SIG-M5 (cell line): ENCODE results near the gene THBS1.

Experiments
- DNase-seq: peaks from one replicate; lab custom pipeline; 2025; lab: John Stamatoyannopoulos, UW

The THBS1 gene

GRCh38 chr15:39580485-39581241, at the start of gene THBS1:
Gene THBS1 (plus strand): TSS chr15:39581079. CDS start chr15:39581858, 779 bp downstream.
- DNase-seq: no peak

GRCh38 chr15:39534996-39535395, 45.9 kb upstream of the THBS1 start:
- no peak for DNase-seq

GRCh38 chr15:39535466-39535865, 45.4 kb upstream of the THBS1 start:
- DNase-seq: no peak

- no peak for DNase-seq
Observed at GRCh38 chr15:39538936-39539335, 41.9 kb upstream of the THBS1 start.

- no peak for DNase-seq
Observed at GRCh38 chr15:39539466-39539865, 41.4 kb upstream of the THBS1 start.

- DNase-seq: no peak
Observed at GRCh38 chr15:39539973-39540558, 40.8 kb upstream of the THBS1 start.

GRCh38 chr15:39542385-39543065, 38.4 kb upstream of the THBS1 start:
- no peak for DNase-seq

GRCh38 chr15:39543651-39544050, 37.2 kb upstream of the THBS1 start:
- no peak for DNase-seq

GRCh38 chr15:39546842-39547241, 34.0 kb upstream of the THBS1 start:
- no peak for DNase-seq

- DNase-seq: no peak
Observed at GRCh38 chr15:39548561-39548960, 32.3 kb upstream of the THBS1 start.

GRCh38 chr15:39549912-39550311, 31.0 kb upstream of the THBS1 start:
- DNase-seq: no peak

- DNase-seq: no peak
Observed at GRCh38 chr15:39551476-39551875, 29.4 kb upstream of the THBS1 start.

- no peak for DNase-seq
Observed at GRCh38 chr15:39552556-39552955, 28.3 kb upstream of the THBS1 start.

- no peak for DNase-seq
Observed at GRCh38 chr15:39553947-39554693, 26.8 kb upstream of the THBS1 start.

- DNase-seq: no peak
Observed at GRCh38 chr15:39554746-39555387, 26.0 kb upstream of the THBS1 start.

- no peak for DNase-seq
Observed at GRCh38 chr15:39555885-39556284, 25.0 kb upstream of the THBS1 start.

GRCh38 chr15:39556461-39556860, 24.4 kb upstream of the THBS1 start:
- no peak for DNase-seq

GRCh38 chr15:39558421-39558820, 22.5 kb upstream of the THBS1 start:
- DNase-seq: no peak

- DNase-seq: no peak
Observed at GRCh38 chr15:39564972-39565665, 15.8 kb upstream of the THBS1 start.

- DNase-seq: no peak
Observed at GRCh38 chr15:39565851-39566250, 15.0 kb upstream of the THBS1 start.

GRCh38 chr15:39573287-39573686, 7.6 kb upstream of the THBS1 start:
- DNase-seq: no peak
